Calu3 (cell line): ENCODE results near the gene RYR3. TPM values are rescaled to one million over a fixed set of nuclear protein-coding genes. Genes with fewer than 3 reads are reported as not detected.

ENCODE experiments used
- BruUV-seq: library from RNA; stranded (reverse); fragments of 400-500 nt; replicated peaks from 2 replicates; lab custom pipeline; 2021; lab: Mats Ljungman, UMichigan
- CTCF ChIA-PET: fragments of 300-600 bp; sonication (Branson Sonifier 250); formaldehyde crosslinking; loops from one replicate; lab custom pipeline; 2022; ENCODE audit warnings: antibody characterized with exemption; lab: Charles Lee
- DNase-seq: peaks from one replicate; pipeline ENCODE4 v3.0.0; 2022
- H3K27ac Mint-ChIP-seq: one replicate; pipeline ENCODE4 v1.8.0; 2022; ENCODE audit warnings: mixed read lengths; ENCODE audit not compliant: unreplicated experiment
- H3K27me3 Mint-ChIP-seq: one replicate; pipeline ENCODE4 v1.8.0; 2022; ENCODE audit warnings: mixed read lengths; ENCODE audit not compliant: unreplicated experiment
- H3K36me3 Mint-ChIP-seq: one replicate; pipeline ENCODE4 v1.8.0; 2022; ENCODE audit warnings: mild to moderate bottlenecking, moderate library complexity, mixed read lengths; ENCODE audit not compliant: insufficient read depth, unreplicated experiment
- H3K4me1 Mint-ChIP-seq: one replicate; pipeline ENCODE4 v1.8.0; 2022; ENCODE audit warnings: mild to moderate bottlenecking, low read depth, mixed read lengths; ENCODE audit not compliant: unreplicated experiment
- H3K4me3 Mint-ChIP-seq: one replicate; pipeline ENCODE4 v1.8.0; 2022; ENCODE audit warnings: mild to moderate bottlenecking, low read depth, moderate library complexity, mixed read lengths; ENCODE audit not compliant: unreplicated experiment
- H3K9me3 Mint-ChIP-seq: one replicate; pipeline ENCODE4 v1.8.0; 2022; ENCODE audit warnings: low read depth, mixed read lengths; ENCODE audit not compliant: unreplicated experiment
- intact Hi-C: fragments of 100-400 bp; cut with micrococcal nuclease; formaldehyde crosslinking; loops from one replicate; pipeline ENCODE4 v1.10.0; 2022; ENCODE audit not compliant: unreplicated experiment
- total RNA-seq: library from RNA; stranded (reverse); gene quantifications from 2 replicates; pipeline ENCODE4 v1.2.3, GENCODE V29; 2022
- TF ChIP-seq, protein P1 (sequence below): fragments of 200-600 bp; IDR thresholded peaks from one replicate; pipeline ENCODE4 v1.8.0; 2022; ENCODE audit warnings: antibody characterized with exemption; ENCODE audit not compliant: unreplicated experiment

The RYR3 gene
- total RNA-seq, 1 experiment from 2014 or later, result not detected

DNA sequence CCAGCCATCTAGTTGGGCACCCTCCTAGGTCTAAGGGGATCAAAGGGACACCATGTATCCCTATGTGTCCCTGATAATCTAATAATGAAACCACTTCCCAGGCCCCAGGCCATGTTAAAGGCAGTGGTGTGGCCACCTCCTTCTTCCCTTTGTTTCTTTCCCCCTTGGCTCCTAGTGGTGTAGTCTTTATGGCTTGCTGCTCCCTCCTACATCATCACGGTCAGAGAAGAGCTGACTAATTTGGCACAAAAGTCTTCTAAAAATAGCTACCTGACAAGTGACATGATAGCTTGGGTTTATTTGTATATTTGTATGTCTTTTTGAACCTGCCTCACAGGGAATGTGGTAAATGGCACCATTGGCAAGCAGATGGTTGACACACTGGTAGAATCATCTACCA lies 526.5 kb downstream of the RYR3 start:
- no peak overlapping the region for H3K27ac Mint-ChIP-seq
- H3K4me1 Mint-ChIP-seq, result no peaks in the 10 kb centered on the region
- H3K9me3 Mint-ChIP-seq, result no peaks in the 10 kb centered on the region
- no peaks in the 10 kb centered on the region for H3K27me3 Mint-ChIP-seq
- TF ChIP-seq, protein P1, sequence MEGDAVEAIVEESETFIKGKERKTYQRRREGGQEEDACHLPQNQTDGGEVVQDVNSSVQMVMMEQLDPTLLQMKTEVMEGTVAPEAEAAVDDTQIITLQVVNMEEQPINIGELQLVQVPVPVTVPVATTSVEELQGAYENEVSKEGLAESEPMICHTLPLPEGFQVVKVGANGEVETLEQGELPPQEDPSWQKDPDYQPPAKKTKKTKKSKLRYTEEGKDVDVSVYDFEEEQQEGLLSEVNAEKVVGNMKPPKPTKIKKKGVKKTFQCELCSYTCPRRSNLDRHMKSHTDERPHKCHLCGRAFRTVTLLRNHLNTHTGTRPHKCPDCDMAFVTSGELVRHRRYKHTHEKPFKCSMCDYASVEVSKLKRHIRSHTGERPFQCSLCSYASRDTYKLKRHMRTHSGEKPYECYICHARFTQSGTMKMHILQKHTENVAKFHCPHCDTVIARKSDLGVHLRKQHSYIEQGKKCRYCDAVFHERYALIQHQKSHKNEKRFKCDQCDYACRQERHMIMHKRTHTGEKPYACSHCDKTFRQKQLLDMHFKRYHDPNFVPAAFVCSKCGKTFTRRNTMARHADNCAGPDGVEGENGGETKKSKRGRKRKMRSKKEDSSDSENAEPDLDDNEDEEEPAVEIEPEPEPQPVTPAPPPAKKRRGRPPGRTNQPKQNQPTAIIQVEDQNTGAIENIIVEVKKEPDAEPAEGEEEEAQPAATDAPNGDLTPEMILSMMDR, result no peak
- CTCF ChIA-PET, result no interaction called here
- H3K4me3 Mint-ChIP-seq, result no peak overlapping the region
- H3K36me3 Mint-ChIP-seq, result no peaks in the 10 kb centered on the region
- intact Hi-C loops, result no loop called here
- DNase-seq, result no peak
- BruUV-seq, result no TSS peak

DNA sequence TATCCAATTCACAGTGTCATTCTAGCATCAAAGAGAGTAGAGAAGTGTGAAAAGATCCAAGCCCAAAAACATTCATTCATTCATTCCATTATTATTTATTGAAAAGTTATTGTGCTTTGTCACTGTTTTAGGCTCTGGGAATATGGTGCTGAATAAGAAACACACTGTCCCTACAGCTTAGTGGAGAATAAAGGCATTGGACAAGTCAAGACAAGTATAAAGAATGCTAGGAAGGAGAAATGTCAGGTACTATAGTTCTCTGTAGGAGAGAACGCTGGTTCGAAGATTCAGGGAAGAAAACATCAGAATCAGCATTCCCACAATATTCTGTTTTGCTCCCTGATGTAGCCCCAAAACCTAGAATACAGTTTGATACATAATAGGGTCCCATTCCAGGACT lies 528.8 kb downstream of the RYR3 start:
- Mint-ChIP-seq H3K27me3 (no peaks in the 10 kb centered on the region), H3K4me1 (no peaks in the 10 kb centered on the region), H3K9me3 (no peaks in the 10 kb centered on the region), H3K4me3 (no peak overlapping the region), H3K27ac (no peak overlapping the region), H3K36me3 (no peaks in the 10 kb centered on the region)
- CTCF ChIA-PET, result no interaction called here
- TF ChIP-seq, protein P1, result no peak
- intact Hi-C loops, result no loop called here
- DNase-seq, result no peak
- no TSS peak for BruUV-seq

DNA sequence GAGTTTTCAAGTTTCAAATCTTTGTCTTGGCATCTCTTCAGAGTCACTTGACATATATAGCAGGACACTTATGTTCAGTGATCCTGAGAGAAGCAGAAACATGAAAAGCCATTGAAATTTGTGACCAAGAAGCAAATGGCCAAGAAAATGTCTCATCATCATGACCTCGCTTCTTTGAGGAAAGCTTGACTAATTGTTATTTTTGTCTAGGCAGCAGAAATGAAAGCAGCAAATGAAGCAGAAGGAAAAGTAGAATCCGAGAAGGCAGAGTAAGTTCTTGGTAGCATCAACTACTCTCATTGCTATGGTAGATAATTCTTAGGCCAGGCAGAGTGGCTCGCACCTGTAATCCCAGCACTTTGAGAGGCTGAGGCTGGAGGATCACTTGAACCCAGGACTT lies 529.8 kb downstream of the RYR3 start:
- H3K27me3 Mint-ChIP-seq, result no peaks in the 10 kb centered on the region
- CTCF ChIA-PET, result no interaction called here
- no TSS peak for BruUV-seq
- intact Hi-C loops, result no loop called here
- no peaks in the 10 kb centered on the region for H3K36me3 Mint-ChIP-seq
- no peaks in the 10 kb centered on the region for H3K9me3 Mint-ChIP-seq
- no peak overlapping the region for H3K27ac Mint-ChIP-seq
- H3K4me1 Mint-ChIP-seq, result no peaks in the 10 kb centered on the region
- no peak for DNase-seq
- TF ChIP-seq, protein P1, result no peak
- no peak overlapping the region for H3K4me3 Mint-ChIP-seq

DNA sequence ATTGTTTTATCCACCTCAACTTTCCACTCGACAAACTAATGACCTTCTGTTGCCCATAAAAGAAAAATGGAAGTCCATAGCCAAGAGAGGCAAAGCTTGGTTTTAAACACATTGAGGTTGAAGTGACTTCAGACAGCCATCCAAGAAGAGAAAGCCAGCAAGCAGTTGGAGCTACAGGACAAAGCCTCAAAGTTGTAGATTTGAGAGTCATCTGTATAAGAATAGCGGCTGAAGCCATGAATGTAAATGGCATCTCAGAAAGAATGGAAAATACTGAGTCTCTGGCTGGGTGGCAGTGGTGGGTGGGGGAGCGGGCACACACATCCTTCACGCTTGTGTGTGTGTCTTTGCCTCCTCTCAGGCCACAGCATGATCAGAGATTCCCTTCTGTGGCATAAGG lies 533.4 kb downstream of the RYR3 start:
- H3K4me1 Mint-ChIP-seq, result no peaks in the 10 kb centered on the region
- CTCF ChIA-PET, result no interaction called here
- BruUV-seq, result no TSS peak

More for the DNA sequence above, 533.4 kb downstream of the RYR3 start:
- no peaks in the 10 kb centered on the region for H3K36me3 Mint-ChIP-seq
- intact Hi-C loops, result no loop called here
- no peak for DNase-seq
- no peaks in the 10 kb centered on the region for H3K27me3 Mint-ChIP-seq
- H3K9me3 Mint-ChIP-seq, result no peaks in the 10 kb centered on the region
- no peak overlapping the region for H3K27ac Mint-ChIP-seq
- H3K4me3 Mint-ChIP-seq, result no peak overlapping the region
- TF ChIP-seq, protein P1, result no peak
